UCSD-AML1 (cell line): Measurements from ENCODE around the gene SMAD2.

Source experiments
- DNase-seq: peaks from one replicate; lab custom pipeline; 2025; ENCODE audit not compliant: unreplicated experiment; lab: John Stamatoyannopoulos, UW

Gene SMAD2

GRCh38 chr18:47932603-47933002 is 2.1 kb upstream of the SMAD2 start:
- DNase-seq, result peak; percentile 56

- no peak for DNase-seq
Measured at GRCh38 chr18:47932190-47932589, 1.7 kb upstream of the SMAD2 start.

GRCh38 chr18:47931718-47932103 is 1.3 kb upstream of the SMAD2 start:
- peak; percentile 72 for DNase-seq

GRCh38 chr18:47930931-47931717 is 665 bp upstream of the SMAD2 start:
- peak; percentile 97 for DNase-seq

- no peak for DNase-seq
Measured at GRCh38 chr18:47929681-47930198, 719 bp downstream of the SMAD2 start.

GRCh38 chr18:47928466-47928865 is 2.0 kb downstream of the SMAD2 start:
- no peak for DNase-seq

- no peak for DNase-seq
Measured at GRCh38 chr18:47926101-47926850, 4.2 kb downstream of the SMAD2 start.

GRCh38 chr18:47919916-47920315 is 10.5 kb downstream of the SMAD2 start:
- no peak for DNase-seq

GRCh38 chr18:47917923-47918610 is 12.4 kb downstream of the SMAD2 start:
- no peak for DNase-seq

GRCh38 chr18:47915930-47916329 is 14.5 kb downstream of the SMAD2 start:
- DNase-seq, result no peak

GRCh38 chr18:47915229-47915628 is 15.2 kb downstream of the SMAD2 start:
- DNase-seq, result no peak

GRCh38 chr18:47912794-47913585 is 17.5 kb downstream of the SMAD2 start:
- no peak for DNase-seq

GRCh38 chr18:47912343-47912742 is 18.1 kb downstream of the SMAD2 start:
- no peak for DNase-seq

- DNase-seq, result no peak
Measured at GRCh38 chr18:47911877-47912276, 18.6 kb downstream of the SMAD2 start.

GRCh38 chr18:47909484-47909883 is 21.0 kb downstream of the SMAD2 start:
- DNase-seq, result no peak

- no peak for DNase-seq
Measured at GRCh38 chr18:47908592-47908991, 21.9 kb downstream of the SMAD2 start.

GRCh38 chr18:47906408-47906807 is 24.1 kb downstream of the SMAD2 start:
- DNase-seq, result no peak

- no peak for DNase-seq
Measured at GRCh38 chr18:47903809-47904208, 26.6 kb downstream of the SMAD2 start.

GRCh38 chr18:47901624-47902362 is 28.7 kb downstream of the SMAD2 start:
- DNase-seq, result no peak
